AG20443 (cell line): Measurements from ENCODE around the gene SH3PXD2A.
A peak's percentile ranks its signal among the peaks of the same experiment; 100 is the strongest.
"Not testable (repeated sequence)": the region's sequence is repeated elsewhere in the genome, so short reads cannot be mapped to it uniquely, and the experiment has no call there.

Source experiments
- DNase-seq: peaks from one replicate; pipeline ENCODE4 v3.0.0; 2012; ENCODE audit warnings: low spot score, mixed read lengths

SH3PXD2A gene

DNA sequence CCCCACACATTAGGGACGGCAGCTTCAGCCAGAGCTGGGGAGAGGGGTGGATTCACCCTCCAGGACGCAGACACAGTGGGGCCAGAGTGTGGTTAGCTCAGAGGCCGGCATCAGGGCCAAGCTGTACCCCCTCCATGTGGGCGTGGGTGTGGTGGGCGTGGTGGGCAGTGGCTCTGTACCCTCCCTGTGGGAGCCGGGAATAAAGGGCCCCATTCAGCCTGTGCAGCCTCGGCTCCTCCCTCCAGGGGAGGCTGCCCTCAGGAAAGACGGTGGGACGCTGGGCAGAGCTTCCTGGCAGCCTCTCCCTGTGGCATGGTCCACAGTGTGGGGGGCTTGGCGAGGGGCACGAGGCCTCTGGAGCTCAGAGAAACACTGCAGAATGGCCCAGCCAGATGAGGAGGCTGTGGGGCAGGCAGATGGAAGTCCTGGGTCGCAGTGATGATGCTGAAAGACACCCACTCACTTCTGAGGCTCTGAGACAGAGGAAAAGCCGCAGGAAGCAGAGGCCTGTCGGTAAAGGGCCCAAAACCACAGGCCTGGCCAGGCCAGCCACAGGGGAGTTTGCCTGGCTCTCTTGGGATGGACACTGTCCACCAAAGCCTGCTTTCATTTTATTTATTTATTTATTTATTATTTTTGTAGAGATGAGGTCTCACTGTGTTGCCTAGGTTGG is 108.0 kb downstream of the SH3PXD2A start:
- no peak for DNase-seq

DNA sequence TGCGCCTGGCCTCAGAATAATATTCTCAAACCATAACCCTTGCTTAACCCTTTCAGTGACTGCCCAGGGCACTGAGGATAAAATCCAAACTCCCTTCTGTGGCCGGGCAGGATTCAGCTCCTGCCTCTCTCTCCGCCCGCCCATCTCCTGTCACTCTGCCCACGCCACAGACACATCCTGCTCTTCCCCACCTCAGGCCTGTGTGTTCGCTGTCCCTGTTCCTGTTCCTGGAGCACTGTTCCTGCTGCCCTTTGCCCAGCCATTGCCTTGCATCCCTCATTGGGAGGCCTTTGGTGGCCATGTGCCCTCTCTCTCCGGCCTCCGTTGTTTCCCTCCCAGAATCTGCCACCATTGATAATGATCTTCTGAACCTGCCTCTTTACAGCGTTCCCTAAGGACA is 108.8 kb downstream of the SH3PXD2A start:
- no peak for DNase-seq

DNA sequence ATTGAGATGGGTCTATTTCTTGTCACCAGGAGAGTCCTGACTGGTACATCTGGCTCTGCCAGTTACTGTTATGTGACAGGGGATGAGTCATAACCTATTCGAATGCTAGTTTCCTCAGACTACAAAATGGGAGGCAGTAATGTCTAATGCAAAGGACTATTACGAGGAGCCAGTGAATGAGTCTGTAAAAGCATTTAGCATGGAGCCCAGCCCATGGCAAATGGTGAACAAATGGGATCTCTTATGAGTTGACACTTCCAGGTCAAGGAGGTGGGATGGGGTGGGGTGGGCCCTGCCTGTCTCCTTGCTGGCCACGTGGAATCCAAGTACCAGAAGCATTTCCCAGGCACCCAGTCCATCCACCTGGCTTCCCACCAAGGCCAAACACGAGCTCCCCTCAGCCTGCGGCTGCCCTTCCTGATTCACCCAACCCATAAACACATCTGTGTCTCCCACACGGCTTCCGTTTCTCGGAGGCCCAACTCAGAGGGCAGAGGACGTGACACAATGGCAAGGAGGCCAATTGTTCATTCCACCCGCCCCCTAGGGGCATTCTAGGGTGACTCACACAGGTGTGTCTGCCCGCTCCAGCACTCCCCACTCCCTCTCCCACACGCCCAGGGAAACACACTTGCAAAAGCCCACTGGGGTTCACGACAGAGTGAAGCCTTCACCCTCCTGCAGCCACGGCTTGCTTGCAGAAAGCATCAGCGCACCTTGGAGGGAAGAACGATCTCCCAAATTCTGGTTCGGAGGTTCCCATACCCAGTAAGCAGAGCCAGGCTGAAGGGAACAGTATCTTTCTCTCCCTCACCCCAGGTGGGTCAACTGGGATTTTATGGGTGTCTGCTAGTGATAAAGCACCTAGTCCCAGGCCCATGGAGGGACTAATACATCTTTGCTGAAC is 109.8 kb downstream of the SH3PXD2A start:
- DNase-seq: no peak

DNA sequence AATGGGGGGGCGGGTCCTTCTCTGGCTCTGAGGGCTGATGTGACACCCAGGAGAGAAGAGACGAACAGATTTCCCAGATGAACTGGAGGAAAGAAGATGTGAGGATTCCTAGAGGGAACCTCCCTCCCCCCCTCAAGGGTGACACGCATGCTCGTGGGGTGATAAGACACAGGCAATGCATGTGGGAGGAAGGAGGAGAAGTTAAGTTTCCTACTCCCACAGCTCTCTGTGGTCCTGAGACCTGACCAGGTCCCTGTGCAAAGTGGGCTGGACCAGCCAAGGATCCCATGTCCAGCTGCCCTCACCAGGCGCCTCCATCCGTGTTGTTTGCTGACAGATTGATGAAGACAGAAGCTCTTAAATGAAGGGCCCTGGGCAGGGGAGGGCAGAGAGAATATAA is 112.6 kb downstream of the SH3PXD2A start:
- no peak for DNase-seq

DNA sequence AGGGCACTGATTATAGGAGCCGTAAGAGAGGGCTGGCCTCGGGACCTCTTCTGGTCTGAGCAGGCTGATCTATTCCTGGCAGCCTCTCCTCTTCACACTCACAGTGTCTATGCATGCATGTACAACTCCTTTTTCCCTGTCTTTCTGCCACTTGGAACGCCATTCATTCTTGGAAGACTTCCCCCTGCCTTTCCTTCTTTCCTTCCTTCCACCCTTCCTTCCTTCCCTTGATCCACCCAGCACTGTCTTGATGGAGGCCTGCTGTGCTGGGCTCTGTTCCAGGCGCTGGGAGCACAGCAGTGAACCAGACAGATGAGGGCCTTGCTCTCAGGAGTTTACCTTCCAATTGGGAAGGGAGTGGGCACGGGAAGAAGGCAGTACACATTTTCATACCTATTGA is 114.8 kb downstream of the SH3PXD2A start:
- no peak for DNase-seq

DNA sequence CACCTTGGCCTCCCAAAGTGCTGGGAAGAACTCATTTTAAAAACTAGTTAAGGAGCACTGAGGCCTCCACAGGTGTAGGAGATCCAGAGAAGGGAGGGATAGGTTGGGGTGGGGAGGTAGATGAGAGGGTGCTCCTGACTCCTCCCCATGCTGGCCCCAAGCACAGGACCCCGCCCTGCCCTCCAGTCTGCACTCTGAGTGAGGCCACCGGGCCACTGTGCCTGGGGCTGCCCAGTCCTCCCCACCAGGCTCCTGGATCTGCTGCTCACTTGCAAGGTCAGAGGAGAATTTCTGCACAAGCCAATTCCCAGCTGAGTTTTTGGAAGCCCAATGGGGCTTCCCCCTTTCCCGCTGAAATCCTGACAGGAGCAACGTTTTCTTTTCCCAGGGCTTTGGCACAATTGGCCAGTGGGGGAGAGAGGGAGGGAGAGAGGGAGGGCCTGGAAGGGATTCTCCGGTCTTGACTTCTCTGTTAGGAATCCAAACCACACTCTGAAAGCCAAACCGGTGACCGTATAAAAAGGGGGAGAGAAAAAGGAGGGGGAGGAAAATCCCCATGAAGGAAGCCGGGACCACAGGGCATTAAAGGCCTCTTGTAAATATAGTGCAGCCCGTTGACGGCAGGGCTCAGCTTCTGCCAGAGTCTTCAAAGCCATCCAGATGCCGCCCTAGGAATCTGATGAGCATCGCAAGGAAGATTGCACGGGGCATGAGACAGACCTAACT is 116.2 kb downstream of the SH3PXD2A start:
- peak; percentile 88 for DNase-seq

DNA sequence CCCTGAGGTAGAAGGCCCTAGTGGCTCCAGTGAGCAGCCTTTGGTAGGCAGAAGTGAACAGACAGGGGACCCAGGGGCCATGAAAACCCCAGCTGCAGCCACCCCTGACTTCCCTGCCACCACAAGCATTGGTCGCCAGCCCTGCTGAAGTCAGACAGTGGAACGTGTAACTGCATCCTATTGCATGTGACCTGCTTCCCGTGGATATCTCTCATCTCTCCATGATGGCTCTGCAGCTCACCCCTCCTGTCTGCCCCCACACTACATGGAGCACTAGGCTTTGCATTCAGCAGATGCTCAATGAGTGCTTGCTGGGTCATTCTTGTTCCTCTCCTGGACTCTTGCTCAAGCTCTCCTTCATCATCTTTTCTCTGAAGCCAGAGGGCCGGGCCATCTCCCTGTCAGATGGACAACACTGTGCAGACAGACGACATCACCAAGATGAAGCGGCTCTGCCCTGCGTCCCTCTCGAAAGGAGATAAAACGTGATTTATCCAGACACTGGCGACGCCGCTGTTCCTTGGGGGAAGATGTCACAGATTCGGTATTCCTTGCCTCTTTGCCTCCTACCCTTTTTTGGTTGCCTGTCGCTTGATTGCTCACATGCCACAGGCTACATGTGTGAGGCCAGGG is 117.5 kb downstream of the SH3PXD2A start:
- no peak for DNase-seq

DNA sequence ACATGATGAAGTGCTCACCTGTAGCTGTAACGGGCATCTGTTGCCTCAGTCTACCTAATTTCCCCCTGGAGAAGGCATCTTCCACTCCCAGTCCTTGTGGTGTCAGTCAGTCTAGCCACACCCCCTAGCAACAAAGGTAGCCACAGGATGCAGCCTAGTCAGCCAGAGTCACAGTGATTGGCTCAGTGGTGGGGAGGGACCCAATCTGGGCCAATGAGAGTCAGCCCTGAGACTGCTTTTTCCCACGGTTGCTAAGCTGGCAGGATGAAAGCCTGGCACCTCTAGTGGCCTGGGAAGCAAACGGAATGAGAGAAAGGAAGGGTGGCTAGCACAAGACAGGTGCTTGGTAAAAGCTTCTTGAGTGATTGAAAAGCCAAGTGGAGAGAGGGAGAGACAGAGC is 118.6 kb downstream of the SH3PXD2A start:
- no peak for DNase-seq

DNA sequence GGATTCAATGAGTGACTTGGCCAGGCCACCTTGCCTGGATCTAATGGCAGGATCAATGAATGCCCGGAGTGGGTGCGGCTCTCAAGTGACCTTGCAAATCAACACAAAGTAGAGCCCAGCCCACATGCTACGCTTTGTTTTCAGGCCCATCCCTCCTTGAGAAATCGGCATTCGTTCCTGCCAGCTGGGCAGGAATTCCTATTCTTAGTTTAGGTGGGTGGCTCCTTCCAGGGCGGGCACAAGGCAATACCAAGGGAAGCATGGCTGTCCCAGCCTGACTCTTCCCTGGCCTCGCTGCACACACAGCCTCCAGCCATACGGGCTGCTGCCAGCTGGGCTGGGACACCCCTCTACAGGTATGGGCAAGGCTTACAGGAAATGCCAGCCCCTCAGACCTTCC is 119.3 kb downstream of the SH3PXD2A start:
- DNase-seq: no peak

DNA sequence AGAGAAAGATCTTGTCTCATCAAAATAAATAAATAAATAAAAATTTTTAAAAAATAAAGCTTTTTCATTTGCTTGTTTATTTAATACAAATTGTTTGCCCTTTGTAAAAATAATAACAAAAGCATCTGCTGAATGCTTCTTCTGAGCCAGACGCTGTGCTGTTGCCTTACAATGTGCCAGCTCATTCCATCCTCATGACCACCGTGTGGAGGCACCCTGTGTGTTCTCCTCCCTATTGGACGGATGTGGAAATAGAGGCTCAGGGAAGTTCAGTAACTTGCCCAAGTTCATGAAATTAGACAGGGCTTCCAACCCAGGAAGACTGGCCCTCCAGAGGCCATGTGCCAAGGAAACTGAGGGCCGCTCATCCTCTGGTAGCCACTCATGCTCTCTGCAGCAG is 120.6 kb downstream of the SH3PXD2A start:
- peak; percentile 47 for DNase-seq

DNA sequence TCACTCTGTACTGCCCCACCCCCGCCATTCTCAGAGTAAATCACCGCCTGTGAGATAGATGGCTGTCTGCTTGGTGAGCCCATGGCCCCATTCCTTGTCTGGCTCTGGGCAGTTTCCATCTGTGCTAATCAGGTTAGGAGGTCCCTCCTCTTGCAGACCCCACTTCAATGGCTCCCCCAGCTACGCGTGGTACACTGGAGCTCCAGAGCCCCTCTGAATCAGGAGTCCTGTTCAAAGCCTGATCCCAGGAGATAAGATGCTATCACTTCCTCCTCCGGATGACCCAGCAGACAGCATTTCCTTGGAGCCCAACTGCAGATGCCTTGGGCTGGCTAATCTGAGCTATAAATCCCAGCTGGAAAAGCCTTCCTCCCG is 122.3 kb downstream of the SH3PXD2A start:
- DNase-seq: no peak

DNA sequence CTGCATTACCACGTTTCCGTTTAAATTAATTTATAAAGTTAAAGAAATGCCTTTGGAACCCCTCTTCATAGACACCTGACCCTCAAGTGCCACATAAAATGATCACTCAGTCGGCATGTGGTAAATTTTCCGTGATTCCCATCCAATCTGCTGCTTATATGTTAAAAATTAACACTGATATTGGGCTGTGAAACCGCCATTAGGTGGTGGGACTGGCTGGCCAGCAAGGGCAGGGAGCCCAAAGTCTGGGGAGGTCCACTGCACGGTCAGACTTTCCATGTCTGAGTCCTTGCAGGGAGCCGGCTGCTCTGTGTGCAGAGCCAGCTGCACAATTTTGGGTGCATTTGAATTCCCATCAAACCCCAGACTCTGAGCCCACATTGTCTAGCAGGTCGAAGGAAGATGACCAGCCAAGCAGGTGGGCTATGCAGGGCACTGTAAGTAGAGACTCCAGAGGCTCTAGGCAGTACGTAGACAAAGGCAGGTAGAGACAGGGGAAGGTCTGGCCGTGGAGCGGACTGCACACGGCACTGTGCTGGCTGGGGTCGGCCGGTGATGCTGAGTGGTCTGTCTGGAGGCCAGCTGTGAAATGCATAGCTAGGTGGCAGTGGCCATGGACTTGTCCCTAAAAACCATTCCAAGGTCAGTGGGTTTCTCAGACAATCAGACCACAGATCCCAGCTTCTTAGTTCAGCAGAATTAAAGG is 122.9 kb downstream of the SH3PXD2A start:
- no peak for DNase-seq

DNA sequence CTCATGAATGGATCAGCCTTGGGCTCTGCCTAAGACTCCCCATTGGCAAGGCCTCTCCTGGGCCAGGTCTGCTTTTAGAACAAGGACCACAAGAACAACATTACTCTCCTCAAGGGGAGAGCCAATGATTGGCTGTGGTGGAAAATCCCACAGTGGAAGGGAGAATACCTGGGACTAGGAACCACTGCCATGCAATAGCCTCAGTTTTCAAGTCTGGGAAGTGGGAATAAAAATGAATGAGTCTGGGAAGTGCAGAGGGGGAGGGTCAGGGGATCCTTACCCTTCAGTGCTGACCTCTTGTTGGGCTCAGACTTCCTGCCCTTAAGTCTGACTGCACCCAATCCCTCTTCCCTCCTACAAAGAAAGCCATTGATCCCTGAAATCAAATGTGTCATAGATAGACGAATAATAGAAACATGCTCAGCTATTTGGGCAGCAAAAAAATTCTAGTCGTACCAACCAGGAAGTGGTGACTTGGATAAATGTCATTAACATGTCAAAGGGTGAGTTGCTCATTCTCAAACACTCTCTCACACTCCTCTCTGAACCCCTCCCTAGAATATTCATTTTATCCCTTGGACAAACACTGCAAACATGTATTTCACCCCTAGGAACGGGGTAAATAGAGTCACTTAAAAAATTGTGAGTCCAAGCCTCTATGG is 123.6 kb downstream of the SH3PXD2A start:
- no peak for DNase-seq

DNA sequence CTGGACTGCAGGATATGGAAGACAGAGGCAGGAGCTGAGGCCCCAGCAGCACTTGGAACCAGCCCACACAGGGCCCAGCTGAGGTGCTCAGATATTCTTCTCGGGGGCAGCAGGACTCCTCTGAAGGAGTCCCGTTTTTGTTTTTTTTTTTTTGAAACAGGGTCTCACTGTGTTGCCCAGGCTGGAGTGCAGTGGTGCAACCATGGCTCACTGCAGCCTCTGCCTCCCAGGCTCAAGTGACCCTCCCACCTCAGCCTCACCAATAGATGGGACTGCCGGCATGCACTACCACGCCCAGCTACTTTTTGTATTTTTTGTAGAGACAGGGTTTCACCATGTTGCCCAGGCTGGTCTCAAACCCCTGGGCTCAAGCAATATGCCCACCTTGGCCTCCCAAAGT is 124.3 kb downstream of the SH3PXD2A start:
- not testable (repeated sequence) for DNase-seq

DNA sequence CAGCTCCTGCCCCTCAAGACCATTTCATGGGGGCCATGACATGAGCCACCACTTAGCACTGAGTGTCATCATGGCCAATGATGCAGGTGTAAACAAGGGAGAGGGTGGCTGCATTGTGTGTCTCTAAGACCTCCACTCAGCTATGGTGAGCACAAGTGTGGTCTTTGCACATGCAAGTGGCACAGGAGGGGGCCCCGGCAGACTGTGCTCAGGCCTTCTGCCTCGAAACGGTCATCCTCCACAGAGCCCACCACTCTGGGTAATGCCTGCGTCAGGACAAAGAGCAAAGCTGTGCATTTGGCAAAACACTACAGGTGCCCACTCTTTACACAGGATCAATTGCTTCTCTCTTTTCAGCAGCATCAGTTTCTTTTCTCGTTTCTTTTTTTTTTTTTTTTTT is 125.5 kb downstream of the SH3PXD2A start:
- no peak for DNase-seq

DNA sequence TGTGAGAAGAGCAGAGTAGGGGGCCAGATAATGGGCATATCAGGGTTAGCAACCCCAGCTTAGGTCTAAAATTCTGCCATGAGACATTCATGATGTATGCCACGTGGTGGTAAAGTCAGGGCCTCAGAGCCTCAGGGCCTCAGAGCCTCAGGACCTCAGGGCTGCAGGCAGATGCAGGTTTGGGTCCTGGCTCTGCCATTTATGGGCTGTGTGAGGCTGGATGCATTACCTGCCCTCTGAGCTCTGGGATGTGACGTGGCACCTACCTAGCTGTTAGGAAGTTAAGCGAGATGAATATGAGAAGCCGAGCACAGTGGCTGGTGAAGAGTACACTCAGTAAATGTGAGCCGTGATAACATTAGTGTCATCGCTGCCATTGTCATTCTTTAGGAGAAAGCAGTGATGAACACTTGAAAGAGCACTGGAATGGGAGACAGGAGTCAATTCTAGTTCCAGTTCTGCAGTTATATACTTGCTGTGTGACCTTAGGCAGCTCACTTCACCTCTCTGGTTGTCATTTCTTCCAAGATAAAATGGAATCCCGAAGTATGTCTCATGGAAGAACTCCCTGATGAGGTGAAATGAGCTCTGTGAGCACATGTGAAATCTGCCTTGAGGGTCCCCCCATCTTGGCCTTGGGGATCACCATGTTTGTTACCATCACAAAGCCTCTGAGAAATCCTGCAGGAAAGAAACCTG is 127.2 kb downstream of the SH3PXD2A start:
- DNase-seq: no peak

DNA sequence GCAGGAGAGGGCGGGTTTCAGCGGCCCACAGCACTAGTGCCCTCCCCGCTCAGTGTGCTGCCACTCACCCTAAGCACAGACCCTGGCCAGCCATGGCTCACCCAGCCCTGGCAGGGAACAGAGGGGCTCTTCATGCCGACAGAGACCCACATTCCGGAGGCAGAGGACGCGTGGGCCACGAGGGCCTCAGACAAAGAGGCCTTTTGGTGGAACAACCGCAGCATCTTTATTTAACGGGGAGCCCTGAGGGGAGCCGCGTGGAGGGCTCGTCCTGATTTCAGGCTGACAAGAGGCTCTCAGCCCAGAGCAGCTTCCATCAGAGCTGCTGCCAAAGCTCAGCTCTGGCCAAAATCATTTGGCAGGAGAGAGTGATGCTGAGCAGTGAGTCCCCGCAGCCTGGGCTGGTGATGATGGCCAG is 127.8 kb downstream of the SH3PXD2A start:
- no peak for DNase-seq

DNA sequence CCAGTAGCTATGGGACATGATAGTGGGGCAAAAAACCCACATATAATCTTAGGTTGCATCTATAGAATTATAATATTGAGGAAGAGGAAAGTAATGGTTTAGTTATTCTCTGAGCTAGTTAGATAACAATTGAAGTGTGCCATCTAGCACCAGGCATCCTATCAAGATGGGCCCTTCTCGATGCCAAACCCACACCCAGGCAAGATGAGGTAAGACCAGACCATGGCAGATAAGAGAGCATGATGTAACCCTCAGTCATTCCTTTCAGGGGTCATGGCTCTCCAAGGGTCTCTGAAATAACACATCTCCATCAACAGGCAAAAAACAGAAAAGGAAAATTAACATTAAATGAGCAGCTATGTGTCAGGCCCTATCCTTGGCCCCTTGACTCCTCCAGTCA is 128.7 kb downstream of the SH3PXD2A start:
- no peak for DNase-seq

DNA sequence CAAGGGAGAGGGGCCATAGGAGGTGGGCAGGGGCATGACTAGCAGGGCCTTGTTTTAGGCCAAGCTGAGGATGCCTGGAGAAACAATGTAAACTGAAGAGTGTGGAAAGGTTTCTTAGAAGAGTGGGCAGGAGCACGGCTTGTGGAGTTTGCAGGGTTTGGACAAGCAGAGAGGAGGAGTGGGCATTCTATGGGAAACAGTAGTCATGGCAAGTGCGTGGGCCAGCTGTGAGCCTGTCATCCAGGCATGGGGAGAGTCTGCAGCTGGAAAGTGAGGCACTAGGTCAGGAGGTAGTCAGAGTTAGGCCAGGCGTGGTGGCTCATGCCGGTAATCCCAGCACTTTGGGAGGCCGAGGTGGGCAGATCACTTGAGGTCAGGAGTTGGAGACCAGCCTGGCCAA is 130.1 kb downstream of the SH3PXD2A start:
- DNase-seq: no peak

DNA sequence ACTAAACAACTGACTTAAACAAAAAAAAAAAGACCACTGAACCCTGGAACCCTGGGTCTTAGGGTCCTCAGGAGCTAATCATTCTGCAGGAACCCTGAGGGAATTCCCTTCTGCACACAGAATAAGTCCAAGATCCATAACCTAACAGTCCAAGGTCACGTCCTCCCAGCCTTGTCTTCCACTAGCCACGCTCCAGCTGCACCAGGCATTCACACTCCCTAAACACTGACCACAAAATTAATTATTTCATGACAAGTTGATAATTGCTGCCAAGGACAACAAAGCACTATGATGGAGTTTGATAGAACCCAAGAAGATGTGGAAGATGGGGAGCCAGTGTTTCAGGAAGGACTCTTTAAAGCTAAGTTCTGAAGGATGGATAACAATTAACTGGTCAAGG is 130.6 kb downstream of the SH3PXD2A start:
- DNase-seq: no peak

DNA sequence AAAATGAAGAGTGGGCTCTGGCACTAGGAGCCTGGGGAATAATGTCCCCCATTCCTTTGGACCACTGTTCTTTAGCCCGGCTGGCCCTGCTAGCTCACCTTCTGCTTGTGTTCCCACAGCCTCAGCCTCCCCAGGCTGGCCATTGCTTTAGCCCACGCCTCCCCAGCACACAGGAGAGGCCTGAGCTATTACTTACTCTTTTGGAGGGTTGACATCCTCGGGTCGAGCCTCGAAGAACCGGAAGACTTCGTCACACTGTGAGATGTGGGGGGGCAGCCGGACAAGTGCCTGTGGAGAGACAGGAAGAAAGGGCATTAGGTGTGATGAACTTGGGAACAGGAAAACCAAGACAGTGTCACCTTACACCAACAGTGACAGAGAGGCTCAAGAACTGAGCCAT is 131.3 kb downstream of the SH3PXD2A start:
- DNase-seq: no peak
